GM13977 (cell line): ENCODE results near the gene CYP21A2.

Source experiments
- DNase-seq: peaks from one replicate; pipeline ENCODE4 v3.0.0; 2012; ENCODE audit warnings: low spot score
- CTCF ChIP-seq: IDR thresholded peaks from 2 replicates; pipeline ENCODE4 v1.5.1; 2012; ENCODE audit warnings: mild to moderate bottlenecking, control low read depth; ENCODE audit not compliant: insufficient read depth; ENCODE audit errors: extremely low read depth, missing control alignments
- in situ Hi-C: fragments of 300-500 bp; cut with MboI; formaldehyde crosslinking; loops from one replicate; pipeline ENCODE4 v1.12.0; 2022; ENCODE audit warnings: low sequenced_read_pairs, low pct_unique_long_range_greater_than_20kb, mixed read lengths, inconsistent platforms; ENCODE audit not compliant: unreplicated experiment

The CYP21A2 gene

GRCh38 chr6:32073101-32073500 is 34.9 kb downstream of the CYP21A2 start:
- no peak for TF ChIP-seq CTCF
- DNase-seq = no peak

GRCh38 chr6:32073613-32074012 is 35.4 kb downstream of the CYP21A2 start:
- in situ Hi-C loops = no loop called here
- DNase-seq = no peak
- TF ChIP-seq CTCF = no peak

More at GRCh38 chr6:32073101-32073500, 34.9 kb downstream of the CYP21A2 start:
- in situ Hi-C loops = no loop called here

DNA sequence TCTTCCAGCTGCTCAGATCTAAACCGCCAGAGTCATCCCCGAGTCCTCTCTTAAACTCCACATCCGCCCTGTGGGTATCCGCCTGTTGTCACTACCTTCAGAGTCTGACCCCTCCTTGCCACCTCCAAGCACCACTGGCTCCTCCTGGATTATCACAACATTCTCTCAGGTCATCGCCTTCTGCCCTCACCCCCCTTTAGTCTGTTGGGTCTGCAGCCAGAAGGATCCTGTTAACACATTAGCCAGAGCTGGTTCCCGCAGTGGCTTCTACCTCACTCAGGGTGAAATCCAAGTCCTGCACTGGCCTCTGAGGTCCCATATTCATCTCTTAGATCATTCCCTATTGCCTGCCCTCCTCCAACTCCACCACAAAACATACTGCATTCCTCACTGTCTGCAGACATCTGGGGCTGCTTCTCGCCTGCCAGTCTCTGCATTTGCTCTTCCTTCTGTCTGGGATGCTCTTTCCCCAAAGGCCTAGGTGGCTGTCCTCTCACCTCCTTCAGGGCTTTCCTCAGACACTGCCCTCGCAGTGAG is 36.8 kb downstream of the CYP21A2 start:
- TF ChIP-seq CTCF = no peak
- no peak for DNase-seq
- in situ Hi-C loops = no loop called here

DNA sequence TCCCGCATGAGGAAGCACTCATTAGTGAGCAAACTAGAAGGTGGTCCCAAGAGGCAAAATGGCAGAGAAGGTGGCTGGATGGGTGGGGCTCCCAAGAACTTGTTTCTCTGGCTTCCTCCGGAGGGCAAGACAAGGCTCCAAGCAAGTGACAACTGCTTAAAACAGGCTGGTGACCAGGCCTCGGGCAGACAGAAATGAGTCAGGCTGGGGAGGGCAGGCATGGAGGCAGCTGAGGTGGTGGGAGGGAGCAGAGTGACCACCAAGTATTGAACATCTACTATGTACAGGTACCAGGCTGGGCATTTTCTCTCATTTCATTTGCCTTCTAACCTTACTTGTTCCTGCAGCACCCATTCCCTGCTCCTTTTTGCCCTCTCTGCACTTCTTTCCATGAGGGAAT is 37.6 kb downstream of the CYP21A2 start:
- no peak for TF ChIP-seq CTCF
- in situ Hi-C loops = no loop called here
- DNase-seq = no peak

DNA sequence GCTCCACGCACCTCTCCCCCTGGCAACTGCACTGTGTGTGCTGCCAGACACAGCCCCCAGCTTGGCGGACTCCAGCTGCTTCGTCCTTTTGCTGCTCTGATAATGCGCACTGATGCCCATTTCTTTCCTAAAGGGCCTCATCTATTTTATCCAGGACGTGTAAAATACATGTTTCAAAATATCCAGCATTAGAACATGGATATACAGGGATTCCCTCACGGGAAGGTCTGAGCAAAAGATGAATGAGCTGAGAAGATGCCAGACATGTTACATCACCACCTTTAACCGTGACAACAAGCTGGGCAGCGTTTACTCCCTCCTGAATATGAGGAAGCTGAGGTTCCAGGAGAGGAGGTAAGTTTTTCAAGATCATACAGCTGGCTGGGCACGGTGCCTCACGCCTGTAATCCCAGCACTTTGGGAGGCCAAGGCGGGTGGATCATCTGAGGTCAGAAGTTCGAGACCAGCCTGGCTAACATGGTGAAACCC is 38.1 kb downstream of the CYP21A2 start:
- DNase-seq = no peak
- in situ Hi-C loops = no loop called here

DNA sequence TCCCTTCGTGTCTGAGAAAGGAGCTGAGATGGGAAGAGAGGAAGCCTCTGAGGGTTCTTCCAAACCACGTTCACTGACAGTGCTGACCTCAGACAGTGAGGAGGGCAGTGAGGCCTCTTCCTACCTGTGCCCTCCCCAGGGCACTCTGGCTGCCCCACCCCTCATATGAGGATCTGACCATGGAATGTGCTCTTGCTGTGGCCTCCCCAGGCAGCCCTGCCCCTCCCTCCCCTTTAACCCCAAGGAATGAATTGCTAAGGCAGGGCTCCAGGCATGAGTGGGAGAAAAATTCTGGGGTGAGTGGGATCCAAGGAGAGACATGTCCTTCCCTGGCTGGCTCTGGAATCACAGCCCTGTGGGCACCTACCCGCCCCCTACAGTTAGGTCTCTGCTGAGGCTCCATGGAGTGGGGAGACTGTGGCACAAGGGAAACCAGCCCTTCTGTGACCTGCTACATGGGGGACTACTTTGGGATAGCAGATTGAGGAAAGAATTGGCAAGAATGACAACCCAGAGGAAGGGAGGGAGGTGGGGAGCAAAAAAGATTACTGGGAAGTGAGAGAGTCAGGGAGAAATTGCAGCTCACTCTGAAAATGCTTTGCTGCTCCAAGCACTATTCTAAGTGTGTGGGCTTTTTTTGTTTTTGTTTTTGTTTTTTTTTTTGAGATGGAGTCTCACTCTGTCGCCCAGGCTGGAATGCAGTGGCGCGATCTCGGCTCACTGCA is 41.5 kb downstream of the CYP21A2 start:
- DNase-seq = no peak
- TF ChIP-seq CTCF = no peak
- in situ Hi-C loops = no loop called here

More for the DNA sequence above, 38.1 kb downstream of the CYP21A2 start:
- no peak for TF ChIP-seq CTCF
